GM12865 (cell line): ENCODE results near the gene VILL.

Experiments
- DNase-seq: peaks from one replicate; pipeline ENCODE4 v3.0.0; 2010; ENCODE audit warnings: low read depth
- H3K4me3 ChIP-seq: 2 replicates; pipeline ENCODE4 v1.5.1; 2011; ENCODE audit warnings: mild to moderate bottlenecking, low read depth, low read length, control low read depth
- CTCF ChIP-seq: IDR thresholded peaks from 2 replicates; pipeline ENCODE4 v1.5.1; 2011; ENCODE audit warnings: low read length, control low read depth, low read depth, inconsistent platforms; ENCODE audit not compliant: insufficient read depth; ENCODE audit errors: missing control alignments

The VILL gene

GRCh38 chr3:37945156-37945806 is 45.3 kb upstream of the VILL start:
- TF ChIP-seq CTCF, result no peak
- no peak overlapping the region for H3K4me3 ChIP-seq
- DNase-seq, result no peak

GRCh38 chr3:37945807-37946530 is 44.6 kb upstream of the VILL start:
- DNase-seq, result no peak
- TF ChIP-seq CTCF, result no peak

GRCh38 chr3:37946531-37946889 is 44.1 kb upstream of the VILL start:
- no peak for DNase-seq
- TF ChIP-seq CTCF, result no peak
- H3K4me3 ChIP-seq, result no peak overlapping the region

More at GRCh38 chr3:37945807-37946530, 44.6 kb upstream of the VILL start:
- no peak overlapping the region for H3K4me3 ChIP-seq

- no peak for TF ChIP-seq CTCF
- DNase-seq, result no peak
- H3K4me3 ChIP-seq, result no peak overlapping the region
Observed at GRCh38 chr3:37949866-37950265, 40.7 kb upstream of the VILL start.

- no peak for TF ChIP-seq CTCF
- H3K4me3 ChIP-seq, result no peak overlapping the region
- no peak for DNase-seq
Observed at GRCh38 chr3:37952564-37952963, 38.0 kb upstream of the VILL start.

- no peak for TF ChIP-seq CTCF
- no peak for DNase-seq
- H3K4me3 ChIP-seq, result no peak overlapping the region
Observed at GRCh38 chr3:37953226-37953625, 37.4 kb upstream of the VILL start.
